Effector memory CD4-positive, alpha-beta T cell (primary cell): ENCODE measurements around the gene KCNT2.

ENCODE experiments used
- DNase-seq, 3 donors: peaks; one replicate each; pipeline ENCODE4 v3.0.0-alpha.2; 2020
- H3K27ac ChIP-seq: 2 replicates; pipeline ENCODE4 v1.7.0; 2013; ENCODE audit warnings: mild to moderate bottlenecking, low read length, moderate library complexity; ENCODE audit not compliant: insufficient read depth, poor library complexity, severe bottlenecking
- H3K27me3 ChIP-seq: replicated peaks from 2 replicates; pipeline ENCODE4 v1.7.0; 2013; ENCODE audit warnings: mild to moderate bottlenecking, low read length; ENCODE audit not compliant: insufficient read depth, control insufficient read depth, poor library complexity, severe bottlenecking
- H3K36me3 ChIP-seq: 2 replicates; pipeline ENCODE4 v1.7.0; 2013; ENCODE audit warnings: mild to moderate bottlenecking, low read length, moderate library complexity; ENCODE audit not compliant: control insufficient read depth, insufficient read depth
- H3K4me1 ChIP-seq: 2 replicates; pipeline ENCODE4 v1.7.0; 2013; ENCODE audit warnings: low read length, mild to moderate bottlenecking; ENCODE audit not compliant: control insufficient read depth, insufficient read depth, poor library complexity, severe bottlenecking
- H3K4me3 ChIP-seq: 2 replicates; pipeline ENCODE4 v1.7.0; 2013; ENCODE audit warnings: low read length, low read depth, mild to moderate bottlenecking; ENCODE audit not compliant: insufficient read depth, poor library complexity, severe bottlenecking
- H3K9me3 ChIP-seq: 2 replicates; pipeline ENCODE4 v1.7.0; 2013; ENCODE audit warnings: mild to moderate bottlenecking, low read length, moderate library complexity; ENCODE audit not compliant: control insufficient read depth

The KCNT2 gene

GRCh38 chr1:196412326-196412725, 195.9 kb downstream of the KCNT2 start:
- Histone ChIP-seq H3K9me3 (no peaks in the 10 kb centered on the region), H3K36me3 (no peaks in the 10 kb centered on the region), H3K4me3 (no peak overlapping the region), H3K27me3 (no peaks in the 10 kb centered on the region), H3K27ac (no peak overlapping the region), H3K4me1 (no peaks in the 10 kb centered on the region)
- no peak for DNase-seq

- DNase-seq: no peak
- H3K9me3 ChIP-seq: no peaks in the 10 kb centered on the region
- H3K4me1 ChIP-seq: no peaks in the 10 kb centered on the region
- no peak overlapping the region for H3K4me3 ChIP-seq
- H3K27ac ChIP-seq: no peak overlapping the region
- H3K36me3 ChIP-seq: no peaks in the 10 kb centered on the region
- H3K27me3 ChIP-seq: no peaks in the 10 kb centered on the region
These were observed 197.5 kb downstream of the KCNT2 start for GRCh38 chr1:196410768-196411167.

- no peaks in the 10 kb centered on the region for H3K9me3 ChIP-seq
- no peak overlapping the region for H3K27ac ChIP-seq
- H3K27me3 ChIP-seq: no peaks in the 10 kb centered on the region
- no peak overlapping the region for H3K4me3 ChIP-seq
- DNase-seq: no peak
- no peaks in the 10 kb centered on the region for H3K36me3 ChIP-seq
- no peaks in the 10 kb centered on the region for H3K4me1 ChIP-seq
These were observed 198.7 kb downstream of the KCNT2 start for GRCh38 chr1:196409586-196409985.

- DNase-seq: no peak
- Histone ChIP-seq H3K4me1 (no peaks in the 10 kb centered on the region), H3K27me3 (no peaks in the 10 kb centered on the region), H3K9me3 (no peaks in the 10 kb centered on the region), H3K27ac (no peak overlapping the region), H3K4me3 (no peak overlapping the region), H3K36me3 (no peaks in the 10 kb centered on the region)
These were observed 200.7 kb downstream of the KCNT2 start for GRCh38 chr1:196407358-196408051.

GRCh38 chr1:196405839-196406238, 202.4 kb downstream of the KCNT2 start:
- Histone ChIP-seq H3K4me3 (no peak overlapping the region), H3K4me1 (no peaks in the 10 kb centered on the region), H3K36me3 (no peaks in the 10 kb centered on the region), H3K9me3 (no peaks in the 10 kb centered on the region), H3K27ac (no peak overlapping the region), H3K27me3 (no peaks in the 10 kb centered on the region)
- no peak for DNase-seq

- H3K27ac ChIP-seq: no peak overlapping the region
- no peak overlapping the region for H3K4me3 ChIP-seq
These were observed 204.2 kb downstream of the KCNT2 start for GRCh38 chr1:196403803-196404690.

GRCh38 chr1:196401891-196402290, 206.3 kb downstream of the KCNT2 start:
- H3K9me3 ChIP-seq: no peaks in the 10 kb centered on the region
- no peak for DNase-seq
- H3K36me3 ChIP-seq: no peaks in the 10 kb centered on the region
- H3K4me3 ChIP-seq: no peak overlapping the region
- H3K4me1 ChIP-seq: no peaks in the 10 kb centered on the region
- no peak overlapping the region for H3K27ac ChIP-seq
- H3K27me3 ChIP-seq: no peaks in the 10 kb centered on the region

More at GRCh38 chr1:196403803-196404690, 204.2 kb downstream of the KCNT2 start:
- Histone ChIP-seq H3K36me3 (no peaks in the 10 kb centered on the region), H3K9me3 (no peaks in the 10 kb centered on the region), H3K4me1 (no peaks in the 10 kb centered on the region), H3K27me3 (no peaks in the 10 kb centered on the region)
- DNase-seq: no peak

GRCh38 chr1:196401452-196401833, 206.8 kb downstream of the KCNT2 start:
- Histone ChIP-seq H3K4me1 (no peaks in the 10 kb centered on the region), H3K4me3 (no peak overlapping the region), H3K9me3 (no peaks in the 10 kb centered on the region), H3K27ac (no peak overlapping the region), H3K36me3 (no peaks in the 10 kb centered on the region), H3K27me3 (no peaks in the 10 kb centered on the region)
- DNase-seq: no peak

- Histone ChIP-seq H3K27me3 (no peaks in the 10 kb centered on the region), H3K4me3 (no peak overlapping the region), H3K27ac (no peak overlapping the region), H3K36me3 (no peaks in the 10 kb centered on the region), H3K4me1 (no peaks in the 10 kb centered on the region), H3K9me3 (no peaks in the 10 kb centered on the region)
- DNase-seq: no peak
These were observed 207.5 kb downstream of the KCNT2 start for GRCh38 chr1:196400478-196401451.
